ENCODE data around the gene TBC1D2B.

DNA sequence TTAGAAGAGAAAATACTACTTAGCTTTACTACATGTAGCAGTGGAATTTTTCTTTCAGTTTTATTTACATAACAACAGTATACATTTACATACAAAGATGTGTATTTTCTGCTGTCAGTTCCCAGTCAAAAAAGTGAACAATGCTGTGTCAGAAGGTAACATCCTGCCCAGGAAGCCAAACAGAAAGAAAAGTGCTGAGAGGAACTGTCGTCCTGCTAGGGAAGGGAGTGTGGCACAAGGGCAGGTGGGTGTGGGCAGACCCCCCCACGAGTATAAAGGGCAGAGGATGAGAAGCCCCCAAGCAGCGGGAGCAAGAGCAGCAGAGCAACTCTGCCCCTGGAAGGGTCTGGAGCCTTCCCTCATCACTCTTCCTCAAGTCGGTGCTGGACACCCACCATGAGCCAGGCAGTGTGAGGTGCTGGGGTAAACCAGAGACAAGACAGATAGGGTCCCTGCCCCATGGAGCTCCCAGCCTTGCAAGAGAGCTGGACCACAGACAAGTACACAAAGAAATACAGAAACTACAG is 39.7 kb downstream of the TBC1D2B start:
- TF ChIP-seq, protein P1, sequence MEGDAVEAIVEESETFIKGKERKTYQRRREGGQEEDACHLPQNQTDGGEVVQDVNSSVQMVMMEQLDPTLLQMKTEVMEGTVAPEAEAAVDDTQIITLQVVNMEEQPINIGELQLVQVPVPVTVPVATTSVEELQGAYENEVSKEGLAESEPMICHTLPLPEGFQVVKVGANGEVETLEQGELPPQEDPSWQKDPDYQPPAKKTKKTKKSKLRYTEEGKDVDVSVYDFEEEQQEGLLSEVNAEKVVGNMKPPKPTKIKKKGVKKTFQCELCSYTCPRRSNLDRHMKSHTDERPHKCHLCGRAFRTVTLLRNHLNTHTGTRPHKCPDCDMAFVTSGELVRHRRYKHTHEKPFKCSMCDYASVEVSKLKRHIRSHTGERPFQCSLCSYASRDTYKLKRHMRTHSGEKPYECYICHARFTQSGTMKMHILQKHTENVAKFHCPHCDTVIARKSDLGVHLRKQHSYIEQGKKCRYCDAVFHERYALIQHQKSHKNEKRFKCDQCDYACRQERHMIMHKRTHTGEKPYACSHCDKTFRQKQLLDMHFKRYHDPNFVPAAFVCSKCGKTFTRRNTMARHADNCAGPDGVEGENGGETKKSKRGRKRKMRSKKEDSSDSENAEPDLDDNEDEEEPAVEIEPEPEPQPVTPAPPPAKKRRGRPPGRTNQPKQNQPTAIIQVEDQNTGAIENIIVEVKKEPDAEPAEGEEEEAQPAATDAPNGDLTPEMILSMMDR (IDR thresholded peaks at IDR 0.05): no peak
- no peak for TF ChIP-seq MYBL2 (CRISPR knock-in tag; IDR thresholded peaks at IDR 0.05)
- TF ChIP-seq, protein P2, sequence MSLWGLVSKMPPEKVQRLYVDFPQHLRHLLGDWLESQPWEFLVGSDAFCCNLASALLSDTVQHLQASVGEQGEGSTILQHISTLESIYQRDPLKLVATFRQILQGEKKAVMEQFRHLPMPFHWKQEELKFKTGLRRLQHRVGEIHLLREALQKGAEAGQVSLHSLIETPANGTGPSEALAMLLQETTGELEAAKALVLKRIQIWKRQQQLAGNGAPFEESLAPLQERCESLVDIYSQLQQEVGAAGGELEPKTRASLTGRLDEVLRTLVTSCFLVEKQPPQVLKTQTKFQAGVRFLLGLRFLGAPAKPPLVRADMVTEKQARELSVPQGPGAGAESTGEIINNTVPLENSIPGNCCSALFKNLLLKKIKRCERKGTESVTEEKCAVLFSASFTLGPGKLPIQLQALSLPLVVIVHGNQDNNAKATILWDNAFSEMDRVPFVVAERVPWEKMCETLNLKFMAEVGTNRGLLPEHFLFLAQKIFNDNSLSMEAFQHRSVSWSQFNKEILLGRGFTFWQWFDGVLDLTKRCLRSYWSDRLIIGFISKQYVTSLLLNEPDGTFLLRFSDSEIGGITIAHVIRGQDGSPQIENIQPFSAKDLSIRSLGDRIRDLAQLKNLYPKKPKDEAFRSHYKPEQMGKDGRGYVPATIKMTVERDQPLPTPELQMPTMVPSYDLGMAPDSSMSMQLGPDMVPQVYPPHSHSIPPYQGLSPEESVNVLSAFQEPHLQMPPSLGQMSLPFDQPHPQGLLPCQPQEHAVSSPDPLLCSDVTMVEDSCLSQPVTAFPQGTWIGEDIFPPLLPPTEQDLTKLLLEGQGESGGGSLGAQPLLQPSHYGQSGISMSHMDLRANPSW (CRISPR knock-in tag; conservative IDR thresholded peaks at IDR 0.05; ENCODE audit: low read depth): no peak
- TF ChIP-seq ETV6 (CRISPR knock-in tag; IDR thresholded peaks at IDR 0.05): no peak
- TF ChIP-seq ZNF232 (CRISPR knock-in tag; IDR thresholded peaks at IDR 0.05): no peak
- no peak for TF ChIP-seq MXD4 (CRISPR knock-in tag; IDR thresholded peaks at IDR 0.05; ENCODE audit: borderline replicate concordance)
- TF ChIP-seq, protein P3, sequence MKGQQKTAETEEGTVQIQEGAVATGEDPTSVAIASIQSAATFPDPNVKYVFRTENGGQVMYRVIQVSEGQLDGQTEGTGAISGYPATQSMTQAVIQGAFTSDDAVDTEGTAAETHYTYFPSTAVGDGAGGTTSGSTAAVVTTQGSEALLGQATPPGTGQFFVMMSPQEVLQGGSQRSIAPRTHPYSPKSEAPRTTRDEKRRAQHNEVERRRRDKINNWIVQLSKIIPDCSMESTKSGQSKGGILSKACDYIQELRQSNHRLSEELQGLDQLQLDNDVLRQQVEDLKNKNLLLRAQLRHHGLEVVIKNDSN (CRISPR knock-in tag; IDR thresholded peaks at IDR 0.05): no peak
- TF ChIP-seq FOXJ3 (CRISPR knock-in tag; IDR thresholded peaks at IDR 0.05; ENCODE audit: borderline replicate concordance): no peak
- no peak for TF ChIP-seq ATF1 (CRISPR knock-in tag; IDR thresholded peaks at IDR 0.05)
- no peak for TF ChIP-seq CBFB (CRISPR knock-in tag; IDR thresholded peaks at IDR 0.05; ENCODE audit: low read depth)
- TF ChIP-seq RORB (CRISPR knock-in tag; IDR thresholded peaks at IDR 0.05): no peak
- TF ChIP-seq ZNF423 (CRISPR knock-in tag; IDR thresholded peaks at IDR 0.05): no peak
- TF ChIP-seq, protein P4, sequence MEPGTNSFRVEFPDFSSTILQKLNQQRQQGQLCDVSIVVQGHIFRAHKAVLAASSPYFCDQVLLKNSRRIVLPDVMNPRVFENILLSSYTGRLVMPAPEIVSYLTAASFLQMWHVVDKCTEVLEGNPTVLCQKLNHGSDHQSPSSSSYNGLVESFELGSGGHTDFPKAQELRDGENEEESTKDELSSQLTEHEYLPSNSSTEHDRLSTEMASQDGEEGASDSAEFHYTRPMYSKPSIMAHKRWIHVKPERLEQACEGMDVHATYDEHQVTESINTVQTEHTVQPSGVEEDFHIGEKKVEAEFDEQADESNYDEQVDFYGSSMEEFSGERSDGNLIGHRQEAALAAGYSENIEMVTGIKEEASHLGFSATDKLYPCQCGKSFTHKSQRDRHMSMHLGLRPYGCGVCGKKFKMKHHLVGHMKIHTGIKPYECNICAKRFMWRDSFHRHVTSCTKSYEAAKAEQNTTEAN (CRISPR knock-in tag; IDR thresholded peaks at IDR 0.05): no peak

Measured in WTC11 (cell line).